Measurements from ENCODE around the gene CA14. TPM values are rescaled to one million over a fixed set of nuclear protein-coding genes. Genes with fewer than 3 reads are reported as not detected.
"Not testable (repeated sequence)": the region's sequence is repeated elsewhere in the genome, so short reads cannot be mapped to it uniquely, and the experiment has no call there.

The CA14 gene
- total RNA-seq, 1 donor from 2014 or later: not detected

DNA sequence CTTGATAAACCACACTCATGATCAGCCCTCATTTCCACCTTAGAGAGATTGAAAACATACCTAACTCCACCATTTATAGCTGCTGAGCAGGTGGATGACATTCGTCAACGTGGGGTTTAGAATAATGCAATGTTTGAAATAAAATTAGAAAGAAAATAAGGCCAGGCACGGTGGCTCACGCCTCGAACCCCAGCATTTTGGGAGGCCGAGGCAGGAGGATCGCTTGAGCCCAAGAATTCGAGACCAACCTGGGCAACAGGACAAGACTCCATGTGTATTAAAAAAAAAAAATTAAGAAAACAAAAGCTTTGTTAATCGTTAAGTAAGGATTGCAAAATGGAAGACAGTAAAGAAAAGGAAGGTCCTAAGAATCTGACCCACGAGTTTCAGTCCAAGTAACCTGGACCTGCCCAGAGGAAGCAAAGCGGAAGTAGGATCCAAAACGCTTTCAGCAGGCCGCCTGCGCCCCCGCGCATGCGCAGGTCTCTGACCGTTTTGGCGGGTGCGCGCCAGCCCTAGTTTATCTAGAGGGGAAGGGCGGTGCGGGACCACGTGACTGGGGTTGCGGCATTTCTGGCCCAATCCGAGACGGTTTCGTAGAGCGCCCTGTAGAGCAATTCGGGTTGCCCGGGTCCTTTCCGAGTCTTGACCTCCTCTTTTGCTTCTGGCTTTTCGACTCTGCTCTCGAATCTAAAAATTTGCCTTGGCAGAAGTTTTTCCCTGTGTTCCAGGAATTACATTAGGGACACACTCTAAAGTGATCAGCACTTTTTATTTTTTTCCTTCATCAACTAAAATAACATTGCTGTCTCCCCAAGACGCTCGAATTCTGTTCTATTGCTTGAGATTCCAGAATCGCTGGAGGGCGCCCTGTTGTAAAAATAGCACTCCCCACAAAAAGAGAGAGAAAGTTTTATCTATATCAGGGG lies 44.1 kb upstream of the CA14 start:
- H3K36me3 Mint-ChIP-seq (ENCODE audit: low read depth): no peaks in the 10 kb centered on the region
- no peaks in the 10 kb centered on the region for H3K9me3 Mint-ChIP-seq (ENCODE audit: low read depth)
- no peaks in the 10 kb centered on the region for H3K27me3 Mint-ChIP-seq (ENCODE audit: low read depth)
- H3K4me3 Mint-ChIP-seq (ENCODE audit: unreplicated experiment): peak overlapping the region; percentile 78
- peaks cover 16% of the 10 kb centered on the region for H3K4me1 Mint-ChIP-seq (ENCODE audit: low read depth)
- peak overlapping the region; percentile 87 for H3K27ac Mint-ChIP-seq (ENCODE audit: unreplicated experiment)
- DNase-seq (ENCODE audit: low spot score): peak; percentile 96
- TF ChIP-seq, protein P1, sequence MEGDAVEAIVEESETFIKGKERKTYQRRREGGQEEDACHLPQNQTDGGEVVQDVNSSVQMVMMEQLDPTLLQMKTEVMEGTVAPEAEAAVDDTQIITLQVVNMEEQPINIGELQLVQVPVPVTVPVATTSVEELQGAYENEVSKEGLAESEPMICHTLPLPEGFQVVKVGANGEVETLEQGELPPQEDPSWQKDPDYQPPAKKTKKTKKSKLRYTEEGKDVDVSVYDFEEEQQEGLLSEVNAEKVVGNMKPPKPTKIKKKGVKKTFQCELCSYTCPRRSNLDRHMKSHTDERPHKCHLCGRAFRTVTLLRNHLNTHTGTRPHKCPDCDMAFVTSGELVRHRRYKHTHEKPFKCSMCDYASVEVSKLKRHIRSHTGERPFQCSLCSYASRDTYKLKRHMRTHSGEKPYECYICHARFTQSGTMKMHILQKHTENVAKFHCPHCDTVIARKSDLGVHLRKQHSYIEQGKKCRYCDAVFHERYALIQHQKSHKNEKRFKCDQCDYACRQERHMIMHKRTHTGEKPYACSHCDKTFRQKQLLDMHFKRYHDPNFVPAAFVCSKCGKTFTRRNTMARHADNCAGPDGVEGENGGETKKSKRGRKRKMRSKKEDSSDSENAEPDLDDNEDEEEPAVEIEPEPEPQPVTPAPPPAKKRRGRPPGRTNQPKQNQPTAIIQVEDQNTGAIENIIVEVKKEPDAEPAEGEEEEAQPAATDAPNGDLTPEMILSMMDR (IDR thresholded peaks at IDR 0.05): peak; percentile 74

DNA sequence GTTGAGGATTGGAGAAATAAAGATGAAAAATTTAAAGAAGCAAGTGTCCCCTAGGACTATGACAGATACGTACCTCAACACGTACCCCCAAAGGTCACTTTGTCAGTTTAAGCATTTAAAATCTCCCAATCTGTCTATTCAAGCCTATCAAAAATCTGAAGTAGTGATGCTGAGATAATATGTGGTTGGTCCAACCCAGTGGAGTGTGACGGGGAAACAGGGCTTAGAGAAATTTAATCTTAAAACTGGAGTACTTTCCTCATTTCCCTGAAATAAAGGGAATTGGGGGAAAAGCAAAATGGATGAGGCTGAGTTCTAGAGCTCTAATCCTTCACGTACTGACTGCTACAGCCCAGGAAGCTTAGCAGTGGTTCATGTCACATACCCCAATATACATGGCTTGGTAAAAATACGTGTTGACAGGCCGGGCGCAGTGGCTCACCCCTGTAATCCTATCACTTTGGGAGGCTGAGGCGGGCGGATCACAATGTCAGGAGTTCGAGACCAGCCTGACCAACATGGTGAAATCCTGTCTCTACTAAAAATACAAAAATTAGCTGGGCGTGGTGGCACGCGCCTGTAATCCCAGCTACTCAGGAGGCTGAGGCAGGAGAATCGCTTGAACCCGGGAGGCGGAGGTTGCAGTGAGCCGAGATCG lies 43.3 kb upstream of the CA14 start:
- TF ChIP-seq, protein P1 (IDR thresholded peaks at IDR 0.05): peak; percentile 37
- H3K4me3 Mint-ChIP-seq (ENCODE audit: unreplicated experiment): peak overlapping the region; percentile 78
- DNase-seq (ENCODE audit: low spot score); H3K9me3 Mint-ChIP-seq (ENCODE audit: low read depth); H3K36me3 Mint-ChIP-seq (ENCODE audit: low read depth); H3K27me3 Mint-ChIP-seq (ENCODE audit: low read depth): not testable (repeated sequence)
- peak overlapping the region; percentile 87 for H3K27ac Mint-ChIP-seq (ENCODE audit: unreplicated experiment)
- H3K4me1 Mint-ChIP-seq (ENCODE audit: low read depth): peaks cover 16% of the 10 kb centered on the region

DNA sequence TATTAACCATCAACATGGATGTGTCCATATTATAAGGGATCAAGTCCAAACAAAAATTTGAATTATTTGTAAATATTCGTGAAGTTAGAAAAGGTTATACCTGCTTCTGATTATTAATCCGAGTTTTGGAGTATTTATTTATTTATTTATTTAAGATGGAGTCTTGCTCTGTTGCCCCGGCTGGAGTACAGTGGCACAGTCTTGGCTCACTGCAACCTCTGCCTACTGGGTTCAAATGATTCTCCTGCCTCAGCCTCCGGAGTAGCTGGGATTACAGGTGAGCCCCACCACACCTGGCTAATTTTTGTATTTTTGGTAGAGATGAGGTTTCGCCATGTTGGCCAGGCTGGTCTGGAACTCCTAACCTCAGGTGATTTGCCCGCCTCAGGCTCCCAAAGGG lies 41.7 kb upstream of the CA14 start:
- H3K4me1 Mint-ChIP-seq (ENCODE audit: low read depth): peaks cover 16% of the 10 kb centered on the region
- H3K4me3 Mint-ChIP-seq (ENCODE audit: unreplicated experiment); H3K27ac Mint-ChIP-seq (ENCODE audit: unreplicated experiment); H3K36me3 Mint-ChIP-seq (ENCODE audit: low read depth); H3K9me3 Mint-ChIP-seq (ENCODE audit: low read depth); DNase-seq (ENCODE audit: low spot score); H3K27me3 Mint-ChIP-seq (ENCODE audit: low read depth): not testable (repeated sequence)

DNA sequence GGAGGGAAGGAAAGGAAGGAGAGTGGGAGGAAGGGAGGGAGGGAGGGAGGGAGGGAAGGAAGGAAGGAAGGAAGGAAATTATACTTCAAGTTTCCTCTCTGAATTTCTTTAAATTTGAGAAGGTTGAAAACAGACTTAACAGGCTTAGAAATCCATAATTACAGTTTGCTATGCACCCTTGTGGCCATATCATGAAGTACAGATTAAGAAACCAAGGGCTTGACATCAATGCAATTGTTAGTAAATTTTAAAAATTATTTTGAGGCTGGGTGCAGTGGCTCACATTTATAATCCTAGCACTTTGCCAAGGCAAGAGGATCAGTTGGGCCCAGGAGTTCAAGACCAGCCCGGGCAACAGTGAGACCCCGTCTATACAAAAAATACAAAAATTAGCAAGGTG lies 36.0 kb upstream of the CA14 start:
- no peaks in the 10 kb centered on the region for H3K9me3 Mint-ChIP-seq (ENCODE audit: low read depth)
- H3K4me1 Mint-ChIP-seq (ENCODE audit: low read depth): no peaks in the 10 kb centered on the region
- H3K4me3 Mint-ChIP-seq (ENCODE audit: unreplicated experiment): no peak overlapping the region
- no peak for DNase-seq (ENCODE audit: low spot score)
- TF ChIP-seq, protein P1 (IDR thresholded peaks at IDR 0.05): peak; percentile 78
- no peaks in the 10 kb centered on the region for H3K27me3 Mint-ChIP-seq (ENCODE audit: low read depth)
- H3K27ac Mint-ChIP-seq (ENCODE audit: unreplicated experiment): peak overlapping the region; percentile 36
- H3K36me3 Mint-ChIP-seq (ENCODE audit: low read depth): peaks cover 13% of the 10 kb centered on the region

DNA sequence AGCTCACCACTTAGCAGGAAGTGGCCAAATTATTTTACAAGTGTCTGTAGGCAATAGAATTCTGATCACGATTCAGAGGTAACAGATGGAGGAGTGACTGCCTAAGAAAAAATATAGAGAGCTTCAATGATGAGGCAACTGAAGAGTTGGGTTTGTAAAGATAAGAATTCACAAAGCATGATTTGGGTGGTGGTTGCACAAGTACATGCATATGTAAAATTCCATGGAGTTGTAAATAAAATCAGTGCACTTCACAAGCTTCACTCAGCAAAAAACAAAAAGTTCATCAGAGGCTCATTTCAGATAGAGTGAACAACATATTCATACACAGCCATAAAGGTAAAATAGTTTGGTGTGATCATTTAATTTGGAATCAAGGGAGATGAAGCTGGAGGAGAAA lies 32.6 kb upstream of the CA14 start:
- TF ChIP-seq, protein P1 (IDR thresholded peaks at IDR 0.05): no peak
- Mint-ChIP-seq H3K4me1 (ENCODE audit: low read depth) (no peaks in the 10 kb centered on the region), H3K27me3 (ENCODE audit: low read depth) (no peaks in the 10 kb centered on the region), H3K36me3 (ENCODE audit: low read depth) (peaks cover 21% of the 10 kb centered on the region), H3K27ac (ENCODE audit: unreplicated experiment) (no peak overlapping the region), H3K9me3 (ENCODE audit: low read depth) (no peaks in the 10 kb centered on the region), H3K4me3 (ENCODE audit: unreplicated experiment) (no peak overlapping the region)
- no peak for DNase-seq (ENCODE audit: low spot score)
